Measurements from ENCODE around the gene AFF3. TPM values are rescaled to one million over a fixed set of nuclear protein-coding genes. Genes with fewer than 3 reads are reported as not detected.

AFF3 gene
- total RNA-seq, 4 donors from 2014 or later, result 5.3 to 216 (median 12.5) TPM

GRCh38 chr2:99550368-99550767 is 592.0 kb downstream of the AFF3 start:
- Histone ChIP-seq H3K36me3 (peaks cover 0 to 12% (median 0%) of the 10 kb centered on the region in 3 donors), H3K27me3 (no peaks in the 10 kb centered on the region), H3K4me3 (no peak overlapping the region), H3K4me1 (no peaks in the 10 kb centered on the region), H3K9me3 (no peaks in the 10 kb centered on the region), H3K27ac (no peak overlapping the region)
- DNase-seq, result no peak
- TF ChIP-seq CTCF (IDR thresholded peaks at IDR 0.05), result no peak
- no peak for TF ChIP-seq POLR2A (IDR thresholded peaks at IDR 0.05)

- DNase-seq, result no peak
- Histone ChIP-seq H3K9me3 (no peaks in the 10 kb centered on the region), H3K4me1 (no peaks in the 10 kb centered on the region), H3K36me3 (peaks cover 0 to 4% (median 0%) of the 10 kb centered on the region in 3 donors), H3K27me3 (no peaks in the 10 kb centered on the region), H3K27ac (no peak overlapping the region), H3K4me3 (no peak overlapping the region)
- TF ChIP-seq POLR2A (IDR thresholded peaks at IDR 0.05) (no peak), CTCF (IDR thresholded peaks at IDR 0.05) (no peak)
Measured at GRCh38 chr2:99545604-99546003, 596.8 kb downstream of the AFF3 start.

- no peaks in the 10 kb centered on the region for H3K27me3 ChIP-seq
- no peaks in the 10 kb centered on the region for H3K4me1 ChIP-seq
- H3K27ac ChIP-seq, result no peak overlapping the region
- no peaks in the 10 kb centered on the region for H3K9me3 ChIP-seq
- no peak for DNase-seq
- no peaks in the 10 kb centered on the region for H3K36me3 ChIP-seq
- no peak overlapping the region for H3K4me3 ChIP-seq
- no peak for TF ChIP-seq POLR2A (IDR thresholded peaks at IDR 0.05)
Measured at GRCh38 chr2:99545066-99545465, 597.3 kb downstream of the AFF3 start.

GRCh38 chr2:99544608-99545007 is 597.8 kb downstream of the AFF3 start:
- H3K27me3 ChIP-seq, result no peaks in the 10 kb centered on the region
- no peaks in the 10 kb centered on the region for H3K4me1 ChIP-seq
- DNase-seq, result no peak
- H3K27ac ChIP-seq, result no peak overlapping the region
- no peaks in the 10 kb centered on the region for H3K9me3 ChIP-seq
- H3K36me3 ChIP-seq, result no peaks in the 10 kb centered on the region
- no peak overlapping the region for H3K4me3 ChIP-seq
- TF ChIP-seq POLR2A (IDR thresholded peaks at IDR 0.05), result no peak

- no peaks in the 10 kb centered on the region for H3K36me3 ChIP-seq
- no peak for TF ChIP-seq CTCF (IDR thresholded peaks at IDR 0.05)
- no peak for TF ChIP-seq POLR2A (IDR thresholded peaks at IDR 0.05)
- no peak for DNase-seq
- no peaks in the 10 kb centered on the region for H3K9me3 ChIP-seq
- no peak overlapping the region for H3K27ac ChIP-seq
- no peak overlapping the region for H3K4me3 ChIP-seq
- H3K27me3 ChIP-seq, result no peaks in the 10 kb centered on the region
- H3K4me1 ChIP-seq, result no peaks in the 10 kb centered on the region
Measured at GRCh38 chr2:99543247-99543646, 599.1 kb downstream of the AFF3 start.

- Histone ChIP-seq H3K4me3 (no peak overlapping the region), H3K27me3 (no peaks in the 10 kb centered on the region), H3K27ac (no peak overlapping the region), H3K9me3 (no peaks in the 10 kb centered on the region), H3K4me1 (no peaks in the 10 kb centered on the region), H3K36me3 (no peaks in the 10 kb centered on the region)
- TF ChIP-seq POLR2A (IDR thresholded peaks at IDR 0.05), result no peak
- no peak for TF ChIP-seq CTCF (IDR thresholded peaks at IDR 0.05)
- no peak for DNase-seq
Measured at GRCh38 chr2:99537910-99538485, 604.4 kb downstream of the AFF3 start.

- no peak overlapping the region for H3K27ac ChIP-seq
- H3K4me3 ChIP-seq, result no peak overlapping the region
- no peaks in the 10 kb centered on the region for H3K27me3 ChIP-seq
- no peak for TF ChIP-seq CTCF (IDR thresholded peaks at IDR 0.05)
- no peak for TF ChIP-seq POLR2A (IDR thresholded peaks at IDR 0.05)
- H3K36me3 ChIP-seq, result no peaks in the 10 kb centered on the region
- no peaks in the 10 kb centered on the region for H3K9me3 ChIP-seq
- DNase-seq, result no peak
- H3K4me1 ChIP-seq, result no peaks in the 10 kb centered on the region
Measured at GRCh38 chr2:99524056-99524455, 618.3 kb downstream of the AFF3 start.
